ENCODE data around the gene ATAD3B.
"Not testable (repeated sequence)": the region's sequence is repeated elsewhere in the genome, so short reads cannot be mapped to it uniquely, and the experiment has no call there.

Gene ATAD3B

GRCh38 chr1:1533176-1533893 is 61.8 kb downstream of the ATAD3B start:
- not testable (repeated sequence) for DNase-seq (ENCODE audit: low read depth)

- not testable (repeated sequence) for DNase-seq (ENCODE audit: low read depth)
Measured at GRCh38 chr1:1533894-1534291, 62.3 kb downstream of the ATAD3B start.

- no peak for DNase-seq (ENCODE audit: low read depth)
Measured at GRCh38 chr1:1534401-1535154, 63.0 kb downstream of the ATAD3B start.

GRCh38 chr1:1535201-1536018 is 63.8 kb downstream of the ATAD3B start:
- no peak for DNase-seq (ENCODE audit: low read depth)

- no peak for DNase-seq (ENCODE audit: low read depth)
Measured at GRCh38 chr1:1536019-1536937, 64.7 kb downstream of the ATAD3B start.

- DNase-seq (ENCODE audit: low read depth) = no peak
Measured at GRCh38 chr1:1536938-1537546, 65.5 kb downstream of the ATAD3B start.

GRCh38 chr1:1537626-1538250 is 66.2 kb downstream of the ATAD3B start:
- DNase-seq (ENCODE audit: low read depth) = no peak

- DNase-seq (ENCODE audit: low read depth) = no peak
Measured at GRCh38 chr1:1538334-1538733, 66.8 kb downstream of the ATAD3B start.

- DNase-seq (ENCODE audit: low read depth) = no peak
Measured at GRCh38 chr1:1538989-1539309, 67.4 kb downstream of the ATAD3B start.

- DNase-seq (ENCODE audit: low read depth) = no peak
Measured at GRCh38 chr1:1539310-1540089, 67.9 kb downstream of the ATAD3B start.

GRCh38 chr1:1540090-1540817 is 68.7 kb downstream of the ATAD3B start, which contains the start of gene TMEM240:
TMEM240 (minus strand) TSS chr1:1540624; CDS start chr1:1540346, 278 bp downstream.
- peak; percentile 32 for DNase-seq (ENCODE audit: low read depth)

GRCh38 chr1:1540818-1541628 is 69.5 kb downstream of the ATAD3B start:
- DNase-seq (ENCODE audit: low read depth) = no peak

GRCh38 chr1:1541956-1542765 is 70.6 kb downstream of the ATAD3B start:
- DNase-seq (ENCODE audit: low read depth) = no peak

- no peak for DNase-seq (ENCODE audit: low read depth)
Measured at GRCh38 chr1:1542766-1543705, 71.5 kb downstream of the ATAD3B start.

- no peak for DNase-seq (ENCODE audit: low read depth)
Measured at GRCh38 chr1:1543706-1544099, 72.1 kb downstream of the ATAD3B start.

- no peak for DNase-seq (ENCODE audit: low read depth)
Measured at GRCh38 chr1:1544544-1544943, 73.0 kb downstream of the ATAD3B start.

Measured in stimulated activated CD8-positive, alpha-beta memory T cell treated with anti-CD3 and anti-CD28 coated beads, Interleukin-7, amount 100 ng/mL, for 24 hours (primary cell).